BLaER1 treated with 17β-estradiol and CSF1 and Interleukin-3, amounts not matched to agents 10 nM and 100 nM (cell line): ENCODE results near the gene BRINP2.
"Not testable (repeated sequence)": the region's sequence is repeated elsewhere in the genome, so short reads cannot be mapped to it uniquely, and the experiment has no call there.

Source experiments
- H3K27ac ChIP-seq, 11 experiments: shearing (Covaris generic); formaldehyde crosslinking; 2 replicates each; pipeline ENCODE4 v1.8.1; 2022
- H3K27me3 ChIP-seq, 11 experiments: shearing (Covaris generic); formaldehyde crosslinking; 2 replicates each; pipeline ENCODE4 v1.8.1; 2022
- H3K36me3 ChIP-seq, 11 experiments: shearing (Covaris generic); formaldehyde crosslinking; 2 replicates each; pipeline ENCODE4 v1.8.1; 2022
- H3K4me1 ChIP-seq, 10 experiments: shearing (Covaris generic); formaldehyde crosslinking; 2 replicates each; pipeline ENCODE4 v1.8.1; 2022
- H3K4me2 ChIP-seq, 11 experiments: shearing (Covaris generic); formaldehyde crosslinking; 2 replicates each; pipeline ENCODE4 v1.8.1; 2022
- H3K4me3 ChIP-seq, 10 experiments: shearing (Covaris generic); formaldehyde crosslinking; 2 replicates each; pipeline ENCODE4 v1.8.1; 2022
- H3K9ac ChIP-seq, 11 experiments: shearing (Covaris generic); formaldehyde crosslinking; 2 replicates each; pipeline ENCODE4 v1.8.1; 2022
- H3K9me3 ChIP-seq, 11 experiments: shearing (Covaris generic); formaldehyde crosslinking; replicated peaks in 1 of 11; 2 replicates each; pipeline ENCODE4 v1.8.1; 2022
- H4K20me1 ChIP-seq, 11 experiments: shearing (Covaris generic); formaldehyde crosslinking; 2 replicates each; pipeline ENCODE4 v1.8.1; 2022
- Cebpa-rat ChIP-seq, 11 experiments: shearing (Covaris generic); IDR thresholded peaks; 2 replicates each; pipeline ENCODE4 v1.8.1; 2022

BRINP2 gene

GRCh38 chr1:177307771-177308170, 137.0 kb downstream of the BRINP2 start:
- Histone ChIP-seq H3K4me2 (peak overlapping the region in 3 of 11 experiments; percentile 42 to 53 (median 43); a peak in 6 of 22 replicates), H3K36me3 (no peaks in the 10 kb centered on the region), H3K4me1 (peaks cover 0 to 22% (median 0%) of the 10 kb centered on the region in 10 experiments; a peak in 6 of 20 replicates), H4K20me1 (no peaks in the 10 kb centered on the region), H3K27ac (no peak overlapping the region), H3K4me3 (no peak overlapping the region), H3K9me3 (no peaks in the 10 kb centered on the region), H3K9ac (no peak overlapping the region), H3K27me3 (no peaks in the 10 kb centered on the region)
- TF ChIP-seq Cebpa-rat (IDR thresholded peaks at IDR 0.05), result no peak

GRCh38 chr1:177309880-177310279, 139.1 kb downstream of the BRINP2 start:
- Histone ChIP-seq H3K9me3 (no peaks in the 10 kb centered on the region), H3K27me3 (no peaks in the 10 kb centered on the region), H3K27ac (no peak overlapping the region), H3K4me3 (no peak overlapping the region), H4K20me1 (no peaks in the 10 kb centered on the region), H3K4me2 (no peak overlapping the region), H3K9ac (no peak overlapping the region), H3K4me1 (peaks cover 0 to 38% (median 0%) of the 10 kb centered on the region in 10 experiments; a peak in 6 of 20 replicates), H3K36me3 (no peaks in the 10 kb centered on the region)
- no peak for TF ChIP-seq Cebpa-rat (IDR thresholded peaks at IDR 0.05)

- Histone ChIP-seq H3K4me3 (no peak overlapping the region), H3K36me3 (no peaks in the 10 kb centered on the region), H3K9ac (no peak overlapping the region), H3K27ac (no peak overlapping the region), H3K4me2 (no peak overlapping the region), H3K9me3 (no peaks in the 10 kb centered on the region), H3K27me3 (no peaks in the 10 kb centered on the region), H4K20me1 (no peaks in the 10 kb centered on the region), H3K4me1 (peaks cover 0 to 40% (median 0%) of the 10 kb centered on the region in 10 experiments; a peak in 6 of 20 replicates)
- no peak for TF ChIP-seq Cebpa-rat (IDR thresholded peaks at IDR 0.05)
Observed at GRCh38 chr1:177310326-177310725, 139.6 kb downstream of the BRINP2 start.

GRCh38 chr1:177311111-177311510, 140.4 kb downstream of the BRINP2 start:
- H4K20me1 ChIP-seq, result no peaks in the 10 kb centered on the region
- H3K27me3 ChIP-seq, result no peaks in the 10 kb centered on the region
- H3K36me3 ChIP-seq, result no peaks in the 10 kb centered on the region
- H3K4me2 ChIP-seq, result no peak overlapping the region
- no peak overlapping the region for H3K4me3 ChIP-seq
- H3K9me3 ChIP-seq, result no peaks in the 10 kb centered on the region
- H3K4me1 ChIP-seq, result peaks cover 0 to 40% (median 0%) of the 10 kb centered on the region in 10 experiments; a peak in 6 of 20 replicates
- H3K27ac ChIP-seq, result no peak overlapping the region
- no peak for TF ChIP-seq Cebpa-rat (IDR thresholded peaks at IDR 0.05)
- no peak overlapping the region for H3K9ac ChIP-seq

- no peaks in the 10 kb centered on the region for H4K20me1 ChIP-seq
- no peak for TF ChIP-seq Cebpa-rat (IDR thresholded peaks at IDR 0.05)
- no peak overlapping the region for H3K4me2 ChIP-seq
- H3K9ac ChIP-seq, result no peak overlapping the region
- H3K27ac ChIP-seq, result no peak overlapping the region
- peaks cover 0 to 40% (median 0%) of the 10 kb centered on the region in 10 experiments; a peak in 6 of 20 replicates for H3K4me1 ChIP-seq
- no peaks in the 10 kb centered on the region for H3K27me3 ChIP-seq
- no peaks in the 10 kb centered on the region for H3K9me3 ChIP-seq
- no peaks in the 10 kb centered on the region for H3K36me3 ChIP-seq
- no peak overlapping the region for H3K4me3 ChIP-seq
Observed at GRCh38 chr1:177311586-177311985, 140.8 kb downstream of the BRINP2 start.

GRCh38 chr1:177315261-177315660, 144.5 kb downstream of the BRINP2 start:
- Histone ChIP-seq H3K4me2 (no peak overlapping the region; a peak in 1 of 22 replicates), H3K9me3 (peaks cover 0 to 15% (median 5%) of the 10 kb centered on the region in 11 experiments; a peak in 9 of 22 replicates), H3K36me3 (no peaks in the 10 kb centered on the region), H3K9ac (no peak overlapping the region), H3K27me3 (no peaks in the 10 kb centered on the region), H3K27ac (no peak overlapping the region), H4K20me1 (no peaks in the 10 kb centered on the region), H3K4me1 (peaks cover 0 to 18% (median 0%) of the 10 kb centered on the region in 10 experiments; a peak in 4 of 20 replicates), H3K4me3 (no peak overlapping the region)
- TF ChIP-seq Cebpa-rat (IDR thresholded peaks at IDR 0.05), result no peak

- no peak for TF ChIP-seq Cebpa-rat (IDR thresholded peaks at IDR 0.05)
- no peak overlapping the region for H3K27ac ChIP-seq
Observed at GRCh38 chr1:177315761-177316160, 145.0 kb downstream of the BRINP2 start.

GRCh38 chr1:177321434-177321833, 150.7 kb downstream of the BRINP2 start:
- H3K27ac ChIP-seq, H3K27me3 ChIP-seq, H3K9ac ChIP-seq, H3K4me1 ChIP-seq, H4K20me1 ChIP-seq, H3K36me3 ChIP-seq, H3K4me2 ChIP-seq, H3K4me3 ChIP-seq: not testable (repeated sequence)
- peaks cover 8 to 29% (median 15%) of the 10 kb centered on the region in 11 experiments; a peak in 19 of 22 replicates for H3K9me3 ChIP-seq

More at GRCh38 chr1:177315761-177316160, 145.0 kb downstream of the BRINP2 start:
- H3K4me3 ChIP-seq, result no peak overlapping the region
- no peak overlapping the region for H3K4me2 ChIP-seq
- H3K27me3 ChIP-seq, result no peaks in the 10 kb centered on the region
- no peaks in the 10 kb centered on the region for H4K20me1 ChIP-seq
- no peaks in the 10 kb centered on the region for H3K36me3 ChIP-seq
- H3K9ac ChIP-seq, result no peak overlapping the region
- peaks cover 0 to 15% (median 5%) of the 10 kb centered on the region in 11 experiments; a peak in 9 of 22 replicates for H3K9me3 ChIP-seq
- peaks cover 0 to 18% (median 0%) of the 10 kb centered on the region in 10 experiments; a peak in 4 of 20 replicates for H3K4me1 ChIP-seq

- Histone ChIP-seq H3K4me1 (no peaks in the 10 kb centered on the region), H3K4me3 (no peak overlapping the region), H3K9me3 (peaks cover 6 to 14% (median 9%) of the 10 kb centered on the region in 11 experiments; a peak in 19 of 22 replicates), H4K20me1 (no peaks in the 10 kb centered on the region), H3K4me2 (no peak overlapping the region), H3K9ac (no peak overlapping the region), H3K36me3 (no peaks in the 10 kb centered on the region), H3K27me3 (no peaks in the 10 kb centered on the region), H3K27ac (no peak overlapping the region)
- no peak for TF ChIP-seq Cebpa-rat (IDR thresholded peaks at IDR 0.05)
Observed at GRCh38 chr1:177328251-177328650, 157.5 kb downstream of the BRINP2 start.

GRCh38 chr1:177329871-177330270, 159.1 kb downstream of the BRINP2 start:
- H3K9ac ChIP-seq, result no peak overlapping the region
- TF ChIP-seq Cebpa-rat (IDR thresholded peaks at IDR 0.05), result no peak
- H4K20me1 ChIP-seq, result no peaks in the 10 kb centered on the region
- no peaks in the 10 kb centered on the region for H3K27me3 ChIP-seq
- H3K4me1 ChIP-seq, result no peaks in the 10 kb centered on the region
- H3K36me3 ChIP-seq, result no peaks in the 10 kb centered on the region
- H3K4me3 ChIP-seq, result no peak overlapping the region
- H3K27ac ChIP-seq, result no peak overlapping the region
- no peak overlapping the region for H3K4me2 ChIP-seq
- peaks cover 6 to 13% (median 9%) of the 10 kb centered on the region in 11 experiments; a peak in 19 of 22 replicates for H3K9me3 ChIP-seq
